ENCODE data around the gene NMNAT3. TPM values are rescaled to one million over a fixed set of nuclear protein-coding genes. Genes with fewer than 3 reads are reported as not detected.

NMNAT3 gene
- polyA plus RNA-seq, 1 donor (not counting 4 experiments of a cell fraction or from before 2014, with no cell fraction given), result 1.6 TPM

- Histone ChIP-seq H3K4me3 (ENCODE audit: control insufficient read depth in 2 of 3, extremely low read depth in 1 of 3, insufficient read depth in 2 of 3, low read depth in 1 of 3, low read length in 3 of 3) (no peak overlapping the region), H3K4me1 (ENCODE audit: control insufficient read depth, extremely low read depth, insufficient read depth, low read length) (no peaks in the 10 kb centered on the region), H3K9ac (ENCODE audit: control insufficient read depth, extremely low read depth, insufficient read depth, low read length) (no peak overlapping the region), H3K9me3 (ENCODE audit: control insufficient read depth, low read depth, low read length) (no peaks in the 10 kb centered on the region), H3K4me2 (ENCODE audit: control insufficient read depth, extremely low read depth, insufficient read depth, low read depth, low read length) (no peak overlapping the region), H3K27ac (ENCODE audit: control insufficient read depth, insufficient read depth, low read length) (no peak overlapping the region), H3K9me1 (ENCODE audit: control insufficient read depth, extremely low read depth, insufficient read depth, low read length) (no peaks in the 10 kb centered on the region), H2AFZ (ENCODE audit: control insufficient read depth, low read length) (no peak overlapping the region), H3K27me3 (ENCODE audit: control insufficient read depth, extremely low read depth, insufficient read depth, low read length) (no peaks in the 10 kb centered on the region), H4K20me1 (ENCODE audit: control insufficient read depth, extremely low read depth, insufficient read depth, low read length) (no peaks in the 10 kb centered on the region), H3K79me2 (ENCODE audit: control insufficient read depth, insufficient read depth, low read length) (no peaks in the 10 kb centered on the region), H3K36me3 (ENCODE audit: control insufficient read depth in 2 of 2, extremely low read depth in 1 of 2, insufficient read depth in 2 of 2, low read length in 2 of 2) (no peaks in the 10 kb centered on the region)
- DNase-seq (ENCODE audit: low read depth, low spot score) (no peak), FAIRE-seq (no peak)
- TF ChIP-seq CTCF (optimal IDR thresholded peaks at IDR 0.05 in 1 of 3, IDR thresholded peaks at IDR 0.05 in 1 of 3, conservative IDR thresholded peaks at IDR 0.05 in 1 of 3; ENCODE audit: extremely low read depth in 1 of 3, insufficient read depth in 2 of 3, low read length in 3 of 3), result no peak
- no peak for TF ChIP-seq EZH2 (IDR thresholded peaks at IDR 0.05; ENCODE audit: low read length)
- dilution Hi-C loops (cut with MboI; ENCODE audit: extremely low pct_ligation_motif_present, low sequenced_read_pairs), result no loop called here
Observed at GRCh38 chr3:139574026-139574947, 103.5 kb downstream of the NMNAT3 start.

- Histone ChIP-seq H3K4me1 (ENCODE audit: control insufficient read depth, extremely low read depth, insufficient read depth, low read length) (no peaks in the 10 kb centered on the region), H2AFZ (ENCODE audit: control insufficient read depth, low read length) (no peak overlapping the region), H3K27me3 (ENCODE audit: control insufficient read depth, extremely low read depth, insufficient read depth, low read length) (no peaks in the 10 kb centered on the region), H3K4me3 (ENCODE audit: control insufficient read depth in 2 of 3, extremely low read depth in 1 of 3, insufficient read depth in 2 of 3, low read depth in 1 of 3, low read length in 3 of 3) (no peak overlapping the region), H3K9ac (ENCODE audit: control insufficient read depth, extremely low read depth, insufficient read depth, low read length) (no peak overlapping the region), H3K4me2 (ENCODE audit: control insufficient read depth, extremely low read depth, insufficient read depth, low read depth, low read length) (no peak overlapping the region), H3K36me3 (ENCODE audit: control insufficient read depth in 2 of 2, extremely low read depth in 1 of 2, insufficient read depth in 2 of 2, low read length in 2 of 2) (no peaks in the 10 kb centered on the region), H3K79me2 (ENCODE audit: control insufficient read depth, insufficient read depth, low read length) (no peaks in the 10 kb centered on the region), H3K9me1 (ENCODE audit: control insufficient read depth, extremely low read depth, insufficient read depth, low read length) (no peaks in the 10 kb centered on the region), H4K20me1 (ENCODE audit: control insufficient read depth, extremely low read depth, insufficient read depth, low read length) (no peaks in the 10 kb centered on the region), H3K27ac (ENCODE audit: control insufficient read depth, insufficient read depth, low read length) (no peak overlapping the region), H3K9me3 (ENCODE audit: control insufficient read depth, low read depth, low read length) (no peaks in the 10 kb centered on the region)
- DNase-seq (ENCODE audit: low read depth, low spot score), result no peak
- FAIRE-seq, result no peak
- dilution Hi-C loops (cut with MboI; ENCODE audit: extremely low pct_ligation_motif_present, low sequenced_read_pairs), result no loop called here
- no peak for TF ChIP-seq EZH2 (IDR thresholded peaks at IDR 0.05; ENCODE audit: low read length)
- no peak for TF ChIP-seq CTCF (optimal IDR thresholded peaks at IDR 0.05 in 1 of 3, IDR thresholded peaks at IDR 0.05 in 1 of 3, conservative IDR thresholded peaks at IDR 0.05 in 1 of 3; ENCODE audit: extremely low read depth in 1 of 3, insufficient read depth in 2 of 3, low read length in 3 of 3)
Observed at GRCh38 chr3:139572847-139573672, 104.7 kb downstream of the NMNAT3 start.

Measured in keratinocyte (primary cell).